AG08395 (cell line): ENCODE measurements around the gene STAM2.
"Not testable (repeated sequence)": the region's sequence is repeated elsewhere in the genome, so short reads cannot be mapped to it uniquely, and the experiment has no call there.

Experiments used
- DNase-seq: peaks from one replicate; pipeline ENCODE4 v3.0.0; 2012; ENCODE audit warnings: mixed read lengths, low spot score

Gene STAM2

DNA sequence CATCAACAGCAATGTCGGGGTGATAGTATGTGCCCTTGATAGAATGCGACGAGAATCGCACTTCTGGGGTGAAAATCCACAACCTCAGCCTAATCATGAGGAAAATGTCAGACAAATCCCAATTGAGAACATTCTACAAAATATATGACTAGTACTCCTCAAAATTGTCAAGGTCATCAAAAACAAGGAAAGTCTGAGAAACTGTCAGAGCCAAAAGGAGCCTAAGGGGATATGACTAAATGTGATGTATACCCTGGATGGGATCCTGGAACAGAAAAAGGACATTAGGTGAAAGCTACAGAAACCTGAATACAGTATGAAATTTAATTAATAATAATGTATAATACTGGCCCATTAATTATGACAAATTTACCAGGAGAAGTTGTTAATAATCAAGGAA lies 69.1 kb downstream of the STAM2 start:
- DNase-seq: no peak

DNA sequence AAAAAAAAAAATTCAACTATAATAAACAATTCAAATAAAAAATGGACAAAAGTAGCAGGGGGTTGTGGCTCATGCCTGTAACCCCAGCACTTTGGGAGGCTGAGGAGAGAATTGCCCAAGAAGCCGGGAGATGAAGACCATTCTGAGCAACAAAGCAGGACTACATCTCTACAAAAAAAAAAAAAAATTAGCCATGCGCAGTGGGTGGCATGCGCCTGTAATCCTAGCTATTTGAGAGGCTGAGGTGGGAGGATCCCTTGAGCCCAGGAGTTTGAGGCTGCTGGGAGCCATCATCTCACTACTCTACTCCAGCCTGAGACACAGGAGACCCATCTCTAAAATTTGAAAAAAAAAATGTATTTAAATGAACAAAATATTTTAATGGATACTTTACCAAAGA lies 72.3 kb downstream of the STAM2 start:
- no peak for DNase-seq

DNA sequence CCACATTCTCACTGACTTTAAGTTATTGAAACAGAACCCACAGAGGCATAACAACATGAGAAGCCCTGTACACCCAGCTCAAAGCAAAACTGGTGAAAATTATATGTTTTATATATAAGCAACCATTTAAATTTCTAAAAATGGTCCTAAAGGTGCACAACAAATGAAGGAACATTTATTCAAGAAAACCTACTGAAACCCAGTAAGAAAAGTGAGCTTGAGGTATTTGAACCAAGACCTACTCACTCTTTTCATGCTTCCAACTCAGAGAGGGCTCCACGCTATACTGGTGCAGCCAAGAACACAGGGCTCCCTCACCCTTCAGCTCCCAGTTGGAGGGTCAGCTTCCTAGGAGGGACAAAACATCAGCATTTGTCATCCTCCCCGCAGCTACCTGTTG lies 74.6 kb downstream of the STAM2 start:
- DNase-seq: no peak

DNA sequence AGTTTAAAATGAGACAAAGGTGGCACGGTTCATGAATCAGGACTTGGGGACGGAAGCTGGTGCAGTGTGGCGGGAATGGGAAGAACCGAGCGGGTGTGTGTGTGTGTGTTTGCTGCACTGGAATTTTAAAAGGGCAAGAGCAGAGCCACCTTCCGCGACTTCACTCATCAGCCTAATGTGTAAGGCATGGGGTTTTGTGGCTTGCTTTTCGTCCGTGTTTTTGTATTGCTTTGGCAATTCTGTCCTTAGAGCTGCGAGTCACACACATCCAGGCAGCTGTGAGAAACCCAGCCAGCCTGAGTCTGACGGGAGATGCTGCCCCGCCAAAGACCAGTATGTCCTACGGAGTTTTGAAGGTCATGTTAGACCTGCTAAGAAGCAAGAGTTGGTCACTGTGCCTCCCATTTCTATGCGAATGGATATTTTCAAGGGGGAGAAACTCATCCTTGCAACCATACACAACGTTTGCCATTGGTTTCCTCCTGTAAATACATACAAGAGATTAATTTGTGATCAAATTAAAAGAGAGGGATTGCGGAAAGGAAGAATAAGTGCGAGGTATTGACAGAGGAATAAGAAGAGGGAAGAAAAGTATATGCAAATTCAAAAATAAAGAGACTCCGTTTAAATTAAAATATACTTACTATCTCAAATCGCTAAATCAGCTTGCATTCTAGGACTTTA lies 76.1 kb downstream of the STAM2 start:
- peak; percentile 25 for DNase-seq

DNA sequence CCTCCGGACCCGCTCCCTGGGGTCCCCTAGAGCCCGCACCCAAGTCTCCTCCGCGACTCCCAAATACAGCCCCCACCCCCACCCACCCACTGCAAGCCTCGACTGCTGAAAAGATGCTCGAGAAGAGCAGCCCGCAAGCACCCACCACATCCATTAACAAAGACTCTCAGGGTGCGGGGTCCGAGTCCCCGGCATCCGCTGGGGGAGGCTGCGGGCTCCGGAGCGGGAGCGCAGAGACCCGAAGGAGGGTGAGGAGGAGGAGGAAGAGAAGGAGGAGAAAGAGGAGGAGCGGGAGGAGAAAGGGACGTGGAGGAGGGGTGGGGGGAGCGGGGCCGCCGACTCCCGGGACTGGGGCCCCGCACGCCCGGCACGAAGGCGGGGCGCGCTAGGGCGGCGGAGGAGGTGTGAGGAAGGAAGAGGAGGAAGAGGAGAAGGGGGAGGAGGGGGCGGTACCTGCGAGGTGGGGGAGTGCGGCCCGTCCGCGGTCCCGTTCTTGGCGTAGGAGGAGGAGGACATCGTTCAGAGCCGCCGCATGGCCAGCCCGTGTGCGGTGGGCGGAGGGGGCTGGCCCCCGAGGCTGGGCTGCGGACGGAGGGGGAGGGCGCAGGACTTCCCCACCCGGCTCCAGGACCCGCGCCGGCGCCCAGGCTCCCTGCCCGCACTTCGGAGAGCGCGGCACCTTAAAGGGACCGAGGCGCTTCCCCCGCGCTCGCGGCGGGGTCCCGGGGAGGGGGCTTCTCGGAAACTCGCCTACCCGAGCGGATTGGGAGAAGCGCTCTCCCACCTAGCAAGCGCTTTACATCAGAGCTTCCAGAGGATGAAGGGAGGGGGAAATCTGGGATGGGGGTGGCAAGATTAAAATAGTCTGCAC lies 76.8 kb downstream of the STAM2 start, which contains the start of gene CACNB4:
CACNB4 (minus strand) TSS at position 549 of the 871 bp plus-strand sequence.
- DNase-seq: no peak

DNA sequence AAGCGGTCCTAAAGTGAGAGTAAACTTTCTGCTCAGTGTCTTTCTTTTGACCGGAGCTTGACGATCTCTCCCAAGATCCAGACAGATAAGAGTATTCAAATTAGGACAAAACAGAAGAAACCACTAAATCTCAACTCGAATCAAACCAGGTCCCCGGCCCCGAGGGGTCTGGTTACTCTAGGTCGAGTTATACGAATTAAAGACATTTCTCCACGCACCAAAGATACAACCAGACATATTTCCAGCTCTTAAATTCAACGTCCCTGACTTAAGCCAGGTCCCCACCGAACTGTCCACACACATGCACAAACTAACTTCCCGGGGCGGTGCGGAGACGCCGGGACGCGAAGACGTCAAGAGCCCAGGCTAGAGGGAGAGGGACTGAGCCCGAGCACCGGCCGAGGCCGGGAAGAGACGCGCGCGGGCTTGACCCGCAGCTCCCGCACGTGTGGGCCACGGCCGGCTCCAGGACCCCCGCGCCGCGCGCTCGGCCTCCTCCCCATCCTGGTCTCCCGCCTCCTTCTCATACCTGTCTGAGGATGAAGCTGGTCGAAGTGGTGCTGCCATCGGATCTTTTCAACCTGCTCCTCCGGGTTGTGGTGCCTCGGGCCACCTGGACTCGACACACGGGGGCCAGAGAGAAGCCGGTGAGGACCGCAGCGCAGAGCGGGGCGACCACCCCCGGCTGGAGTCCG lies 77.6 kb downstream of the STAM2 start:
- peak; percentile 31 for DNase-seq

DNA sequence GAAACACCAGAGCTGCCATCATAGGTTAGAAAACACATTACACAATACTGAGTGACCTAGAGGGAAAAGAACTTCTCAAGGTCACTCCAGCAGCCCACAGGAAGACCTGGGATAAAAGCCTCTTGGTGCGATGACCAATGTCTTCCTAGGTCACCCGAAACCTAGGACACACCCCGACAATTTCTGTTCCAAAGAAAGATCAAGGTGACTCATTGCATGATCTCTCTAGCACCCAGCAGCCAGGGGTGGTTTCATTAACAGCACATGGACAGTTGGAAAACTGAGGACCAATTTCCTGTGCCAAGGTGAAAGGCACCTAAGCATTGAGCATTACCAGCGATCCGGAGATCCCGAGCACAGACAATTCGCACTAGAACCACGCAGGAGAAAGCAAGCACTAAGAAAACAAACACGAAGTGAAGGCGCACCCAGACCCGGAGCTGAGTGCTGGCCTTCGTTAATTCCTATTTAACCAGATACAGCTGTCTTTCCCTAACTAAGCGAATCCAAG lies 78.2 kb downstream of the STAM2 start:
- peak; percentile 35 for DNase-seq

DNA sequence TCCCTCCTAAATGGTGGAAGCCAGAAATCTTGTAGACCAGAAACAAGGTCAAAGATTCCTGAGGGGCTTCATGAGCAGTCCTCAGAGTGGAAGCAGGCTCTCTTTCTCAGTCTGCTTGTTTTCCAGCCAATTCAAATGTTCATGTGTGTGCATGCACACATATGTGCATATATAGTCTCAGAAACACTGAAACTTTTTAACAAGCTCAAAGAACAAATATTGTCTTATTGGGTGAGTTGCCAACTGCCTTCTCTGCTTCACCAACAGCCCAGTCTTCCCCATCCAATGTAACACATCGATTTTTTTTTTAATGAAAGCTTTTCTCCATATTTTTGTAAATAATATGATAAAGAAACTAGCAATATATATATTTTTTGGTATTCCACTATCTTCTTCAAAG lies 80.4 kb downstream of the STAM2 start:
- DNase-seq: no peak

DNA sequence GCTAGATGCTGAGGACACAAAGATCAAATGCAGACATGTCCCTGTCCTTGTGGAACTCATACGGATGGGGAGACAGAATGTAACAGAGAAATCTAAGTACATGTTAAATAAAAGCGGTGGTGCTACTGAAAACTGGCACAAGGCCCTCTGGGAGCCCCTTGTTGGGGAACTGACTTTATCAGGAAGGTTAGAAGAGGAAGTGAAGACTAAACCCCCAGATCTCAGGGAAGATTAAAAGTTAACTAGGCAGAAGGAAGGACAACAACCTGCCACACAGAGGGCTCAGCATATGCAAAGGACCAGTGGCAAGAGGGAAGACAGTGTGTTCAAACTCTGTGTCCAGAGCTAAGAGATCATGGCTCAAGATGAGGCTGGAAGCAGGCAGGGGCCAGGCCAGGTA lies 81.5 kb downstream of the STAM2 start:
- DNase-seq: no peak

DNA sequence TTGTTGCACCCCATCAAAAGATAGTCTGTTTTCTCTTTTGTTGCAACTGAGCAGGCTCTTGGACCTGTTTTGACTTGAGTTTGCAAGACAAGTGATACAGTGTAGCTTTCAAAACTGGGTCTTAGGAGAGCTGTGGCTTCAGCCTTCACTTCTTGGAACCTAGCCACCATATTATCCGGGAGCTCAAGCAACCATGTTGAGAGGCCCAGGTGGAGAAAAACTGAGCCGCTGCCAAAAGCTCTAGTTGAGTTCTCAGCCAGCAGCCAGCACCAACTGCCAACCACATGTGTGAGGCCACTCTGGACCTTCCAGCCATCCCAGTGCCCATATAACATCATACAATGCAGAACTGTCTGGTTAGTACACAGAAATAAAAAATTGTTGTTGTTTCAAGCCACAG lies 82.1 kb downstream of the STAM2 start:
- no peak for DNase-seq

DNA sequence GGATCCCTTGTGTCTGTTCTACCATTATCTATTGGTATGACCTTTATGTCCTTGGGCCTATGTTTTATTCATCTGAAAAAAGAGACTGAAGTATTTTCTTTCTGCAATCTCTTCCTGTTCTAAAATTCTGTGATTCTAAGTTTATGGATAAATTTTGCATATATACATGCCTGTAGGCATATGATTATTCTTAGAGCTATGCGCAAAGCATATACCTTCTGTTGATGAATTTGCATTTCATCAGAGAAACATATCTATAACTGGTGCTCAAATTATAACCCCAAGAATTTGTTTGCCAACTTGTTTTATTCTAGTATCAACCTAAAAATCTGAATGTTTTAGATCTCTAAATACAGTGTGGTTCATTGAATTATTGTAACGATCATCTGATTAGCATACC lies 83.5 kb downstream of the STAM2 start:
- DNase-seq: no peak

DNA sequence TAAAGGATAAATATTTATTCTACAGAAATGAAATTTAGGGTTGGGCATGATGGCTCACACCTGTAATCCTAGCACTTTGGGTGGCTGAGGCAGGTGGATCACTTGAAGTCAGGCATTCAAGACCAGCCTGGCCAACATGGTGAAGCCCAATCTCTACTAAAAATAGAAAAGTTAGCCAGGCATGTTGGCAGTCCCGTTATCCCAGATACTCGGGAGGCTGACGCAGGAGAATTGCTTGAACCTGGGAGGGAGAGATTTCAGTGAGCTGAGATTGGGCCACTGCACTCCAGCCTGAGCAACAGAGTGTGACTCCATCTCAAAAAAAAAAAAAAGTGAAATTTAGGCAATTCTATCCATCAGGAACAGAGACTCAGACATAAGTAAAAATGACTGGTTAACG lies 84.8 kb downstream of the STAM2 start:
- DNase-seq: not testable (repeated sequence)

DNA sequence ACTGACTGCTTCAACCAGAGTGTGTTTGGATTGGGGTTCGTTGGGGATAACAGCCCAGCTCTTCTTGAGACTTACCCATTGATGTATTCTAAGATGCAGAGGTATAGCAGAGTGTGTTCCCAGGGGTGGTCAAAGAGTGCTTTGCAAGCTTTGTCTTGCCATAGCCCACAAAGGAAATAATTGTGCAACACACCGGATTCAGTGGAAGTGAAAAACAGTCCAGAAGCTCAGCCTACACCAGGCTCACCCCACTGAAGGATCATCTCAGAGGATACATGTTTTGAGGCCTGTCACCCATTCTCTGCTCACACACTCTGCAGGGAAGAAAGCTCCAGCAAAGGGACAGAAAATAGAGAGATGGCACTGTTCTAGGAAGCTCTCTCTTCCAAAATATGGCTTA lies 86.3 kb downstream of the STAM2 start:
- no peak for DNase-seq

DNA sequence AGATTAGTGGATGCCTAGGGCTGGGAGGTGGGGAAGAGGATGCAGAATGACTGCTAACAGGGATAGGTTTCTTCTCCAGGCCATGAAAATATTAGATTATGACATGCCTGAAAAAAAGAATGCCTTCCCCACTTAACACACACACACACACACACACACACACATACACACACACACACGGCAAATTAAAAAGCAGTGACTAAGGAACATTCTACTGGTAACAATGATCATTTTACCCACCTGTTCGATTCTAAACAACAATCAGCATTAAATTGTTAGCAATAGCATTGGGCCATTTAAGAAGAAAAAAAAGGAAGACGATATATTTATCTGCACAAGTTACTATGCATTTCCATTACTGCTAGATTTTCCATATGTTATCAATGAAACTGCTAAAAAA lies 87.6 kb downstream of the STAM2 start:
- DNase-seq: no peak

DNA sequence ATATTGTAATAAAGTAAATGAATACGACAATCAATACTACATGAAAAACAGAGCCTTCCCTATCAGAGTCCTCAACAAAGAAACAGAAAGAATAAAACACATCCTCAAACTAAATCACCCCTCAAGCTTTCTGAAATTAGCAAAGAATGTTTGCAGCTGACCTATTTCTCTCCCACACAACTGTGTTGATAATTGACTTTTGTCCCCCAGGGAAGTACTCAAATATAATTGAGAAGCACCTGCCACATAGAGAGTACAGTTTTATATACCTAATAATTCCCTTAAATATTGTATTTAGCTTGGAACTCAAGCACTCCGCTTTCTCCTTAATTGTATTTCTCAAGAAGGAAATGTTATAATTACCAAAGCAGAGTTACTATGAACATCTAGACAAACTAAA lies 89.3 kb downstream of the STAM2 start:
- DNase-seq: no peak

DNA sequence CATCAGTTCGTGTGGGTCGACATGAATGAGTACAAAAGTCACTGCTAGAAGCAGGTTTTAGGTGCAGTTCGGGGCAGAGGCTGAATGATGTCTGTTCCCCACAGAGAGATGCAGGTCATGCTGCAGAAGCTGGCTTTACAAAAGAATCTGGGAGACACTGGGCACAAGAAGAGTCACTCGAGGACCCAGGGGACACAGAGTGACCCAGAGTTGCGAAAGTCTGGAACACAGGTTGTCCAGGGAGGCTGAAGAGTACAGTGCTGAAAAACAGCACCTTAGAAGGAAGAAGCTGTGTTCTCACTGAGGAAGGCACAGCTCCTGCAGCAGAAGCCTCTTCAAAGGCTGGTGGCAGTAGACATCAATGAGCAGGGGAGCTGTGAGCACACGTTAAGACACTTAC lies 91.5 kb downstream of the STAM2 start:
- DNase-seq: no peak

DNA sequence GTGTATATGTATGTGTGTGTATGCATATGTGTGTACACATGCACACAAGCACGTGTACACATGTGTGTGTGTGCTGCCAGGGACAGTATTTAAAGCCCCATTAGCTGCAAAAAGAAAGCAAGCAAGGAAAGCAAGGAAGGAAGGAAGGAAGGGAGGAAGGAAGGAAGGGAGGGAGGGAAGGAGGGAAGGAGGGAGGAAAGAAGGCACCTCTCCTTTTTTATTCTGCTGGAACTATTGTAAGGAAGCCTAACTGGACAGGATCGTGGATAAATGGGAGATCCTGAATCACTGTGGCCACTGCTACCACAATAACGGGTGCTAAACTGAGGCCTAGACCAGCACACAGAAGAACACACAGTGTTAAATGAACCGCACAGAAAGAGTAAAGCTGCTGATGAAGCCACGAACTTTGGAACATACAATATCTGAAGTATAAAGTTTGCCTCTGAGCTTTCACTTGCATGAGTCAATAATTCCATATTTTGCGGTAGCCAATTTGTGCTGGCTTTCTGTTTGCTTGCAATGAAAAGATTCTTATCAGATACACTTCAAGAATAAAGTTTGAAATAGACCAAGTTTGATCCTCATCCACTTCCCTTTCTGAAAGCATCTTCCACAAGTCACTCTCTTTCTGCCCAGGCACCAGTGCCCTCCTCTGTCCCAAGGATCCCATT lies 92.2 kb downstream of the STAM2 start:
- no peak for DNase-seq

DNA sequence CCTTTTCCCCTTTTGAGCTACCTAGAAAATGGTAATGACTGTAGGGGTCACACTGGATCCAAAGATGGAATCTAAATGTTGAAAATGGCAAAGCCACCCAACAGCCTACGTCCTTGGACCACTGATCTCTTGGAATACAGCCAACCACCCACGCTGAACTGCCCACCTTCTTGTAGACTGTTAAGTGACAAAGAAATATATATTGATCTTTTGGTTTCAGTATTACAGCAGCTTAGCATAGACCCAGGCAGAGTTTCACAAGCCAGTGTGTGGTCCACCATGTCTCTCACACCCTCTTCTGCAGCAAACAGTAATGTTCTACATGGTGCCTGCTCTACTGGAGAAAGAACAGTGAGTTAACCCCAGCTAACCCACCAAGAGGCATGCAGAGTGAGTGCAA lies 96.9 kb downstream of the STAM2 start:
- DNase-seq: no peak

DNA sequence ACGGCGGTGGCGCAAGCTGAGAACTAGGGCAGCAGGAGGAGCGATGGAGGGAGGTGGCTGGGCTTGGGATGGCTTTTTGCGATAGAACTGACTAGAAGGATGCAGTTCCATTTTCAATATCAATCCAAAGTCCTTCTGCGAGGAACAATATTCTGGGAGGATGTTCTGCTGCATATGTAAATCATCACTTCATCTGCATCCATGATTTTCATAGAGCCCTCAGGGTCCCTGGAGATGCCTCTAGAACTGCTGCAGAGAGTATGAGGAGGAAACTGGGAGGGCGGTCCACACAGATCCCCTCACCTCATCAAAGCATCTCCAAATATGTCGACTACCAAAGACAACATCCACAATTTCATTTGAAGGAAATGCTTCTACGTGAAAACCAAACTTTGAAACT lies 97.5 kb downstream of the STAM2 start:
- no peak for DNase-seq

DNA sequence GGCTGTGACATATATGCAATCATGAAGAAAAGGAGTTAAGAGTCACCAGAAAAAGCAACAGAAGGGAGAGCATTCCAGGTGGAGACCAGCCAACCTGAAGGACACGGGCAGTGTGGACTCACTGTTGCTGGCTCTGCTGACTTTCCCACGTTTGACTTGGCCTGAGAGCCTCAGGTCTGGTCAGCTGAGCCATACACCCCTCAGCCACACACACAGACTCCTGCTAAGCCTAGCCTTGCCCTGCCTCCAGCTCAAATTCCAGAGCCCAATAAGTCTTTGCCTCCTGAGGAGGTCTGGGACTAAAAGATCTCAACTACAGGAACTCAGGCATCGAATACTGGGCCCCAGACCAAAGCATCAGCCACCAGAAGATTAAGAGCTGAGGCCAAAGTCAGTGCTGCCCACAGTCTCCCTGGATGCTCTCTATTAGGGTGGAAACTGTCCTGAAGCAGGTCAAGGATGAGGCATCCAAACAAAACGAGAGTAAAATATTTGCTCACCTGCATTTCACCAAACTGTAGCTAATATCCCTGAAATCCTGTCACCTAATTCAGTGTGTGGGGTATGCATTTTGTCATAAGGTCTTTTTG lies 100.0 kb downstream of the STAM2 start:
- DNase-seq: no peak

DNA sequence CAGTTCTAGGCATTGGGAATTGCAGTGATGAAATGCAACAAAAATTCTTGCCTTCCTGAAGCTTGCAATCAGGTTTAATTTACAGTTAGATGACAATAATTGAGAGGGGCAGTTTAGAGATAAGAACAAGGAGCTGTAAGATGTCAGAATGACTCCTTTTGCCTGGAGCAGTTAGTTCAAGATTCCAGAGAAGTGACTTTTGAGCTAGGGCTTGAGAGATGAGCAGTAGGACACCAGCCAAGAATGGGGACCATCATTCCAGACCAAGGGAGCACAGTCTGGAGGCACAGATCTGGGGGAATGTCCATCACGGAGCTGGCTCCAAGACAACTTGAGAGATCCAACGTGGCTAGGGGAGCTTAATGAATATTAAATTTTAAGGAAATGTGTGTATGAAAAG lies 103.6 kb downstream of the STAM2 start:
- no peak for DNase-seq

DNA sequence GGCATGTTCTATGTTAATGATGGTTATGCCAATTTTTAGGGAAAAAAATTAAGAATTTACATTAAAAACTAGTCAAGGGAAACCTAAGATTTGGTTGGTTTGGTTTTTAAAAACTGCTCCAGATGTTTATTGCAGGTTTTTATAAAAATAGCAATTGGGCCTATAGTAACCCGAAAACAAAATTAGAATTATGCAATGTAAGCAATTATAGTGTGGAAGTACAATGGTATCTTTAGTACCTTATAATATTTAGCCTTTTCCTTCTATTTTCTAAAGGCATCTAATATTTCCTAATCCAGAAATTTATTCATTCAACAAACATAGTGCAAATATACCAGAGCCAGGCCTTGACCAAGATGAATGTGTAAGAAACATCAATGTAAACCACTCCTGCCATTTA lies 104.0 kb downstream of the STAM2 start:
- no peak for DNase-seq
